Kidney tubule cell (primary cell): Measurements from ENCODE around the gene TIMM44.
A peak's percentile ranks its signal among the peaks of the same experiment; 100 is the strongest.
"Not testable (repeated sequence)": the region's sequence is repeated elsewhere in the genome, so short reads cannot be mapped to it uniquely, and the experiment has no call there.

ENCODE experiments used
- DNase-seq: peaks from one replicate; pipeline ENCODE4 v3.0.0-alpha.2; 2018; ENCODE audit warnings: low spot score

Gene TIMM44

GRCh38 chr19:7976461-7976860, 33.0 kb upstream of the TIMM44 start:
- no peak for DNase-seq

DNA sequence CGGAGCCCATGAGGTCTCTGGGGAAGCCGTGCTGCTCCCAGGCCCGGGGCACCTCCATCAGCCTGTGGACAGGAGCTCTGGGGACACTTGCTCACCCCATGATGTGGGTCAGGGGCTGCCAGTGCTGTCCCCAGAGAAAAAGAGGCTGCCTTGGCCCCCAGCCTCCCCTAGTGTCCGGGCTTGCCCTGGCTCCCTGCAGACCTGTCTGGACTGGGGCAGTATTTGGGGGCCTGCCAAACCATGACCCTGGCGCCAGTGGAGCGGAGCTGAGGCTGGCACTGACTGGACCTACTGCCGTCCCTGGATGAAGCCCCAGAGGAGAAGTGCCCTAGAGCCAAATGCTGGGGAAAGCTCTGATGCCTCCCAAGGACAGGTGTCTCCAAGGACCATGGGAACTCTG, 31.6 kb upstream of the TIMM44 start:
- no peak for DNase-seq

DNA sequence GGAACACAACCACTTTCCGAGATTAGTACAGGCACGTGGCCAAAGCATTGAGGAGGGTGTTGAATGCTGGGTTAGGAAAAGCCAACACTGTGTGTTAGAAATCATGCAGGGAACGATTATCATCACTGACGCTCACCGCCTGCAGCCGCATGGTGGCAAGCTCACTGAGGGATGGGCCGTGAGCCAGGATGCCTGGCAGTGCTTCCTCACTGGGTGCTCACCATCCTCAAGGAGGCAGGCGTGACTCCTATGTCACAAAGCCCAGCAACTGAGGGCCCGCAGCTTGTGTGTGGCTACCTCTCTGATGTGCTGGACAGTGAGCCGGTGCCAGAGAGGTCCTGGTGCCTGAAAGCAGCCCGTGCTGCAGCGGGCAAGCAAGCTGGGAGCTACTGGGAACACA, 30.4 kb upstream of the TIMM44 start:
- no peak for DNase-seq

DNA sequence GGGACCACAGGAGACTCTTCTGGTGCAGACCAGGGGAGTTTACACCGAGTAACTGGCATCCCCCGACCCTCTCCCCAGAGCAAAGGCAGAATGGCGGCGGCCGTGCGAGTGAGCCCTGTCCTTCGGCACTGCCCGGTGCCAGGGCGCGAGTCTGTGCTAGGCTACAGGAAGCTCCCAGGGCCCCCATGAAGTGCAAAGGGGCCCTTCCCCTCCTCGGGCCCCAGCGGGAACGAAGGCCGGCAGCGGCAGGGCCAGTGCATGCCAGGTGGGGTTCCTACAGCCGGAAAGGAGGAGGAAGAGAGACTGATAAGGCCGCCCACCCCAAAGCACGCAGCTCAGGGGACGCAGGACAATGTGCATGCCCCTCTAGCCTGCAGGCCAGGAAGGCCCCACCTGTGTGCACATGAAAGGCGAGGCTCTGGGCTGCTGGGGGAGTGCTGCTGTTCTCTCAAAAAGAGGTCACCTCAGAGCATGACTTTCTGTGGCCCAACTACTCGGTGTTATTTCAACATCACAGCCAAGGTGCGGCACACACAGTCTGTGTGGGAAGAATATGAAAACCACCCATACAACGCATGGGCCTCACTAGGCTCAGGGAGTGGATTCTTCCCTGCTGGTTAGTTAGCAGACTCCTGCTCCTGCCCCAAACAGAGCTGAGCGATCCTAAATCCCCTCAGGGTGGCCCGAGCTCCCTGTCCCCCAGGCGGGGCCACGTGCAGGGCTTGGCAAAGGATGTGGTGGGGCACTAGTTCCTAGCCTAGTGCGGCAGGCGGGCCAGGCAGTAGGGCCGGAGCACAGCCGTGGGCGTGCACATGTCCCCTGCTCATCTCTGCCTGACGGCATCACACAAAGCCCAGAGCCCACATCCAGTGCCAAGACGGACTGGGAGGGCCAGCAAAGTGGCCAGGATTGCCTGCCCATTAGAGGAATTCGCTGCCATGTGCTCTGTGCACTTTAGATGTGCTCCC, 28.4 kb upstream of the TIMM44 start:
- DNase-seq, result no peak

DNA sequence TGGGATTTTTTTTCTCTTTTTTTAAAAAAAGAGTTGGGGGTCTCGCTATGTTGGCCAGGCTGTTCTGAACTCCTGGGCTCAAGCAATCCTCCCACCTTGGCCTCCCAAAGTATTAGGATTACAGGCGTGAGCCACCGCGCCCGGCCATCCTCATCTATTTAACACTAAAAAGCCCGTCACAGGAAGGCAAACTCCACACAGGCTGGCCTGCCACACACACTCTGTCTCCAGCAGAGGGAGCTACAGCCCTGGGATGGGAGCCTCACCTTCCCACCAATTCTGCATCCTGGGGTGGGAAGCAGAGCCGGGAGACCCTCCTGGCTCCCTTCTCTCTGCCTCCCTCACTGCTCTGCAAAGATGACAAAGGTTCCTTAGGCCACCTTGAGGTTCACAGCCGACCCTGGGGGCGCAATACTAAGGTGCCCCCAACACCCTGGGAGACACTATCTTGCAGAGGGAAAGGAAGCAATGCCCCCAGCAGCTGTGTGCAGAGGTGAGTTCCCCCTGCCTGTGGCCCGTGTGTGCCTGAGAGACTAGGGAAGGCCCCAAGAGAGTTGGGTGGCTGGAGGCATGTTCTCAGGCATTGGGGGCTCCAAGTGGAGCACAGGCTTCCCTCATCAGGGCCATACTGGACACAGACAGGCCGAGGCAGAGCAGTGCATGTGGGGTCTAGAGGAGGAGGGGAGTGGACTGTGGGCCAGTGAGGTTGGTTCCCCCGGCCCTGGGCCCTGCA, 27.4 kb upstream of the TIMM44 start:
- peak; percentile 51 for DNase-seq

DNA sequence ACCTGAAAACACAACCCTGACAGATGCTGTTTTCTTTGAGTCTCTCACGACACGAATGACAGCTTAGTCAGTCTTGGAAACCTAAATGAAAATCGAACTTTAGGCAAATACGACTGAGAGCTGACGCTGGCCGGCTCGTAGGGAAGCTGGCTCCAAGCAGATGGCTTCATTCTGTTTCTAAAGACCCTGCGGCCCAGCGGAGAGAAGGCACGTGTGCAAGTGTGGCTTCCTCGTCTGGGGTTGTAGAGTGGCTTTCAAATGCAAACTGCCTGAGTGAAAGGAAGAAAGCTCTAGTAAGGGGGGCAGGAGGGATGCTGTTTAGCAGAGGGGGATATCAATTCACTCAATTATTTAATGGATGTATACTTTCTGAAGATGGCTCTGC, 26.1 kb upstream of the TIMM44 start:
- DNase-seq, result no peak

DNA sequence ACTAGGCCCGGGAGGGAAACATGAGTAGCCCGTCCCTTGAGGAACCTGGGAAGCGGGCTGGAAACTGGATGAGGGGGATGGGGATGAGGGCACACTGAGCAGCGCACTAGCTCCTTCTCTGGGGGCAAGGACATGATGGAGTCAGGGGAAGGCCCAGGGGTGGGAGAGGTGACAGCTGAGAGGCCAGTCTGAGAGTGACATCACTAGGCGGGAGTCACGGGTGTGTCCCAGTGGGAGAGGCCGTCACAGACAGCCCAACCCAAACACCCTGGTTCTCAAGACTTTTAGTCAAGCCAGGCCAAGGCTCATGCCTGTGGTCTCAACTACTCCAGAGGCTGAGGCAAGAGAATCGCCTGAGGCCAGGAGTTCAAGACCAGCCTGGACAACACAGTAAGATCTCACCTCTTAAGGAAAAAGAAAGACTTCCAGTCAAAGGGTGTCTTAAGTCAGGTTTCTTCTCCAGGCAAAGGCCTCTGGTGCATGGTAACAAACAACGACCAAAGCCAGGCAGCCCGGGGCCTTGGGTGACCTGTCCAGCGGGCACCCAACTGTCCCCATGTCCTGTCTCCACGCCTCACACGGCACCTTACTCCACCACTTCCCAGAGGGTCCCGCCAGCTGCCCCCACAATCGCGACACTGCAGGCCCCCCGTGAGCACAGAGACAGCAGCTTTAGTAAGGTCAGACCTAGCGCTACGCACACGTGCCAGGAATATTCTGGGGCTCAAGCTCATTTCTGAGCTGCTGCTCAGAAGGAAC, 25.5 kb upstream of the TIMM44 start:
- DNase-seq, result no peak

DNA sequence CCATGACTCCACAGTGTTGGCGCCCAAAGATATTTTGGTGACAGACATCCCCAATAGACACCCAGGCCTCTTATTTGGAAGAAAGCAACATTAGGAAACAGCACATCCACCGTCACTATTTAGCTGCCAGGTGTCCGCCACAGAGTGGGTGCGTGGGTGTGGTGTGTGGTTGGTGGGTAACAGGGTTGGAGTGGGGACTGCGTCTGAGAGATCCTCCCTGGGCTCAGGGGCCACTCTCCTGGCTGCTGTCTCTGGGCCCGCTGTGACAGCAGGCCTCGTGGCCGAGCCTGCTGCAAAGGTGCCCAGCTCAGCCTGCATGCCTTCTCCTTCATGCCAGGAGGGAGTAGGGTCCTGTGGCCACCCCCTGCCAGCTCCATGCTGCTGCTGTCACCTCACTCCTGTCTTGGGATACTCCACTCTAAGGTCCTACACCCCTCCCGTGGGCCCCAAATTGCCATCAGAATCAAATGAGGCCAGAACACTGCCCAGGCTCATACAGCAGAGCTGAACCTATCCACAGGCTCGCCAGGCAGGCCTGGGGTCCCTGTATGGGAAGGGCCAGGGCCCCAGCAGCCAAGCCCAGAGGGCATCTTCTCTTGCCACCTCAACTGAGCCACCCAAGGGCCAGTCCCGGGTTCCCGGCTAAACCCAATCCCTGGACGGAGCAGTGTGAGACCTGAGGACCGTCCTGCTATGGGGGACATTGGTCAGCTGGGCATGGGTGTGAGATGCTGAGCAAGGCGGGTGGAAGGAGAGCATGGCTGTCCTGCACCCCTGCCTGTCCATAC, 24.7 kb upstream of the TIMM44 start:
- DNase-seq, result no peak

DNA sequence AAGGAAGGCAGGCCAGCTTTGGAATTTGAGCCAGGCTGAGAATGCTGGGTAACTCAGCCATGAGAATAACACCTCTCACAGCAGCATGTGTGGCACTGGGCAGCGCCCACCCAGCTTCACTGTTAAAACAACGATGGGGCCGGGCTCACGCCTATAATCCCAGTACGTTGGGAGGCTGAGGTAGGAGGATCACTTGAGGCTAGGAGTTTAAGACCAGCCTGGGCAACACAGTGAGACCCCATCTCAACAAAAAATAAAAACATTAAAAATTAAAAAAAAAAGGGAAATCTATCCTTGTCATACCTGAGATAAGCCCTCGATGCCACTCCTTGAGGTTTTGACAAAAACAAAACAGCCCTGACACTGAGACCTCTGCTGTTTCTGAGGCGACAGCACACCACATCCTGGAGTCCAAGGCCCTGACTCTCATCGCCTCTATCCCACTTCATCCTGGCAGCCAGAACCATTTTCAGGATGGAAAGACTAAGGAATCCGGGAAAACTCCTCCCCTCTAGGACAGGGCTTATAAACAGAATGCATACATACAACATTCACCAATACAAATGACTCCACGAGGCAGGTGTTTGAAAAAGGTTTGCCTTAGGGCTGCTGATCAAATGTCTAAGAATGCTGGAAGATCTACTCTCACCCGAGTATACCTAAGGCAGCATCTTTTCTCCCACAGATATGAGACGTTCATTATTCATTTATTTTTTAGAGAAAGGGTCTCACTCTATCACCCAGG, 22.6 kb upstream of the TIMM44 start:
- DNase-seq, result no peak

DNA sequence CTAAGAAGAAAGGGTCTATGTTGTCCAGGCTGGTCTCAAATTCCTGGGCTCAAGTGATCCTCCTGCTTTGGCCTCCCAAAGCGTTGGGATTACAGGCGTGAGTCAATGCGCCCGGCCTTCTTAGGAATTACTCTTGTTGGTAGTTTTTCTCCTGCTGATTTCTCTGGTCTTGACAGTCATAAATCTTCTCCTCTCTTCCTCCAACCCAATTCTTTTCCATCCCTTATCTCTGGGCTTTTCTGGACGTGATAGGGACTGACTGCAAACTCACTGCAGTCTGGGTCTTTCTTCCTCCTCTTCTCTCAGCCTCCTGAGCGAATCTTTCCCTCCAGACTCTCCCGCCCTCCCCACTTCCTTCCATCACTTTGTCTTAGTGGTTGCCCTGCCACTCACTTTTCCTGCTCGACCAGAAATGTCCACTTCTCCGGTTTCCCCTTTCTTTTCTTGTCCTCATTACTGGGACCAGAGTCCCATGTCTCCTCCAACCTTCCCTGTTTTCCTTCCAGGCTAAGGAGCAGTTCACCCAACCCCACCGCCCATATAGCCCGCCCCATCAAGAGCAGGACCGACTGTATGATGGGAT, 21.9 kb upstream of the TIMM44 start:
- DNase-seq, result no peak

- DNase-seq, result no peak
Observed at GRCh38 chr19:7963566-7963965, 20.1 kb upstream of the TIMM44 start.

GRCh38 chr19:7962644-7963268, 19.3 kb upstream of the TIMM44 start:
- no peak for DNase-seq

DNA sequence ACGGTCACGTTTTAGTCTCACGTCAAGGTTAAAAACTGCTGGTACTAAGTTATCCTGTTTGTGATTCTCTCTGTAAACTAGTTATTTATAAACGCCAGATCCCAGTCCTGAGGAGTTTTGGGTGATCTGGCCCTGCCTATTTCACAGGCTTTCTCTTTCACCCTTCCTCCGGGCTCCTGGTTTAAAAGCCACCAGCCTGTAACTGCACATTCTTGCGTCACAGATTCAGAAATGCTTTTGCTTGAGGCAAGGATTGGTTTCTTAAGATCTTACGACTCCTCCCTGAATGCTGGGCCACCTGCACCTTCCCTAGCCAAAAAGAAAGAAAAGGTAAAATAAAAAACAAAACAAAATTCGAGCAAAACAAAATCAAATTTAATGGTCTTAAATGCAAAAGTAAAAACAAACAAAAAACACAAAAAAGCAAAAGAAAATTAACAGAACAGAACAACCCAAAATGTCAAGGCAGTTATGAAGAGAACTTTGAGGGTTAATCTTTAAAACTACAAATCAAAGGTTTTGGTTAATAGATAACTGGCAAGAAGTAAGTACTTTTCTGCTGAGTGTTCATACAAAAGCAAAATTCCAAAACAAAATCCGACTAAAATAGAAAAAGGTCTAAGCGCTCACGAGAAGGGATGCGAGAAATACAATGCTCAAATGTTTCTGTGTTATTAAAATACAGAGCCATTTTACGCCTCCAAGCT, 18.6 kb upstream of the TIMM44 start:
- DNase-seq, result peak; percentile 53

- not testable (repeated sequence) for DNase-seq
Observed at GRCh38 chr19:7961082-7961481, 17.6 kb upstream of the TIMM44 start.

GRCh38 chr19:7959211-7959610, 15.7 kb upstream of the TIMM44 start:
- no peak for DNase-seq

GRCh38 chr19:7955696-7956095, 12.2 kb upstream of the TIMM44 start:
- no peak for DNase-seq

DNA sequence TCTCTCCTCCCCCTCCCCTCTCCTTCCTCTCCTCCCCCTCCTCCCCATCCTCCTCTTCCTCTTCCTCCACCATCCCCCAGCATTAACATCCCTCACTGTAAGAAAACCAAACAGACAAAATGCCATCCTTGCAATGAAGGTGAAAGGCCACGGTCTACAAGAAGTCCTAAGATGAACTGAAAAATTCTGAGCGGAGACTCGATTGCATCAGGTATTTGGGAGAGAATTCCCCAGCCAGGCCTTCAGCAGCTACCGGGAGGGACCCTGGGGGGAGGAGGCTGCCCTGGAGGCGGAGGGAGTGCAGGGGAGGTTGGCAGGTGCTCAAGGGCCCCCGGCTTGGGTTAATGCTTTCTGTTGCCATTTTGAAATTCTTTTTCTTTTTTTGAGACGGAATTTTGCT, 10.1 kb upstream of the TIMM44 start:
- DNase-seq, result no peak

- DNase-seq, result peak; percentile 60
Observed at GRCh38 chr19:7953060-7953459, 9.6 kb upstream of the TIMM44 start.

- DNase-seq, result peak; percentile 22
Observed at GRCh38 chr19:7947939-7948338, 4.5 kb upstream of the TIMM44 start.
